ENCODE data around the gene TNFRSF14. TPM values are rescaled to one million over a fixed set of nuclear protein-coding genes. Genes with fewer than 3 reads are reported as not detected.
"Not testable (repeated sequence)": the region's sequence is repeated elsewhere in the genome, so short reads cannot be mapped to it uniquely, and the experiment has no call there.

TNFRSF14 gene
- total RNA-seq, 2 experiments from 2014 or later: 99.6 to 104 TPM

DNA sequence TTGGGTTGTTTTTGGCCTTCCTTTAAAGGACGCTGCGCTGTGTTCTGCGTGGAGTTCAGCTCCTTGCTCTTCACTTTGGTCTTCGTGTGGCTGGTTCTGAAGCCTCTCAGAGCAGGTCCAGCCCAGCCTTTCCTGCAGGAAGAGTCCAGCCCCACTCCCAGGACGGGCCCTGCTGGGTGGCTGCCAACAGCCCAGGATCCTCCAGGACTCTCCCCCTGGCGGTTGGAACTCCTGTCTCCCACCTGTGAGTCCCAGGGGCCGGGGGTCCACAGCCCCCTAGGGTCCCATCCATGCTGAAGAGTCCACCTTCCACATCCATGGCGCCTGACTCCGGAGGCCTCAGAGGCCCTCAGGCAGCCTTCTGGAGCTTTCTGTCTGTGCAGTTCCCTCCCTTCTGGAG lies 4.6 kb upstream of the TNFRSF14 start:
- H3K36me3 Mint-ChIP-seq, H3K27me3 Mint-ChIP-seq, DNase-seq, H3K9me3 Mint-ChIP-seq, H3K4me3 Mint-ChIP-seq: not testable (repeated sequence)
- Mint-ChIP-seq H3K4me1 (peaks cover 33% of the 10 kb centered on the region), H3K27ac (peak overlapping the region; percentile 74)

DNA sequence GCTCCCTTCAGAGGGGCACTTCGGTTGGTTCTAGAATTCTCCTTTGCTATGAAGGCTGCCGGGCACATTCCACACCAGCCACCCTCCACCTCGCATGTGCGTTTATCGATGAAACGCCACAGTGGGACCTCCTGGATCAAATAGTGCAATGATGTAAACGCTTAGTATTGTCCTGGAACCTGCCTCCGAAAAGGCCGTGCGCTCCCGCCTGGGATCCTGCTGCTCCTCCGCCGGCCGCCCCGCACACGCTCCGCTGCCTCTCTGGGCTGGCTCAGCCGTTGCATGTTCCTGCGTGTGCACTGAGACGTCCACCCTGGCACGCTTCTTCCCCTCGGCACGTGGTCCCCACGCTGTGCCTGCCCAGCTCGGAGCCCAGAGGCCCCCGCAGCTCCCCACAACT lies 4.0 kb upstream of the TNFRSF14 start:
- Mint-ChIP-seq H3K4me1 (peaks cover 34% of the 10 kb centered on the region), H3K27ac (no peak overlapping the region), H3K9me3 (no peaks in the 10 kb centered on the region), H3K27me3 (no peaks in the 10 kb centered on the region), H3K36me3 (peaks cover 4% of the 10 kb centered on the region), H3K4me3 (no peak overlapping the region)
- DNase-seq: no peak

DNA sequence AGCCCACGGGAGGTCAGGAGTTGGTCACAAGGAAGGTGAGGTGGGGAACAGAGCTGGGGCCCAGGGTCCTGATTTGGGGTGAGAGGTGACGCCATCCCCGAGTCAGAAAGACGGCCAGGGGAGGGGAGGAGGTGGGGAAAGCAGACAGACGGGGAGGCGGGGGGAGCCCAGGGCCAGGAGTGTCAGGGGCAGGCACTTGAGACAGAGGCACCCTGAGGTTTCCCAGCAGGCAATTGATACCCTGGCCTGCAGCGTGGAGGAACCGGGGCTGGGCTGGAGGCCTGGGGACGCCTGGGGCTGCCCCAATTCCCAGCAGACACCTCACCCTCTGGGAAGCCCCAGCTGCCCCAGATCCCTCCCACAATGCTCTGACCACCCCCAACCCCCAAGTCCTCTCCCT lies 3.1 kb upstream of the TNFRSF14 start:
- H3K27ac Mint-ChIP-seq, H3K9me3 Mint-ChIP-seq, H3K4me3 Mint-ChIP-seq, H3K27me3 Mint-ChIP-seq, H3K36me3 Mint-ChIP-seq, DNase-seq: not testable (repeated sequence)
- peaks cover 34% of the 10 kb centered on the region for H3K4me1 Mint-ChIP-seq

DNA sequence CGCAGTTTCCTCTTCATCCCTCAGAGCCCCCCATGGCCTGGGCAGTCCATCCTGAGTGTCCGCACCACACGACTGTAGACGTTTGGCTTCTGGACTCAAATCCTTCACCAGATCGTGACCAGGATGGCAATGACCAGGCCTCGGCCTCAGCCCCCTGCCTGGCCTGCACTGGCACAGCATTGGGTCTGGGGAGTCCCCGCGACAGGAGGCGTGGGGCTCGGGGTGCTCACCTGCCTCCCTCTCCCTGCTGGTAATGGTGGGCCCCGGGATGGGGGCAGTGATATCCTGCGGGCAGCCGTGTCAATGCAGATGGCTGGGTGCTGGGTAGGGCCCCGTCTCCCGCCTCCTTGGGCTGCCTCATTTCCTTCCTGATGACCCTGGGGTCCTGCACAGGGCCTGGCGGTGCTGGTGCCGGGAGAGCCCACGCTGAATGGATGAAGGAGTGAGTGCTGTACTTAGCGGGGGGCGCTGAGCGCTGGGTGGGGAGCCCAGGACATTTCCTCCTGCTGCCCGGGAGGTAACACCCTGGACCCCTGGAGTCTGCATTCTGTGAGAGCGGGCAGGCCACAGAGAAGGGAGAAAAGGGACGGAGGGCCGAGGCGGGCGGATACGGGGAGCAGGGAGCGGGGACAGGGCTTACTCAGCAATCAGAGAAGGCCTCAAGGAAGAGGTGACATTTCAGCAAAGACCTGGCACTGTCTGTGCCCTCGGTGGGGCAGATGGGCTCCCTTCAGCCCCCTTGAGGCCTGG lies 2.1 kb upstream of the TNFRSF14 start:
- peak overlapping the region; percentile 99 for H3K27ac Mint-ChIP-seq
- DNase-seq: no peak
- peaks cover 8% of the 10 kb centered on the region for H3K36me3 Mint-ChIP-seq
- H3K4me1 Mint-ChIP-seq: peaks cover 33% of the 10 kb centered on the region
- no peaks in the 10 kb centered on the region for H3K9me3 Mint-ChIP-seq
- H3K27me3 Mint-ChIP-seq: no peaks in the 10 kb centered on the region
- H3K4me3 Mint-ChIP-seq: peak overlapping the region; percentile 96

DNA sequence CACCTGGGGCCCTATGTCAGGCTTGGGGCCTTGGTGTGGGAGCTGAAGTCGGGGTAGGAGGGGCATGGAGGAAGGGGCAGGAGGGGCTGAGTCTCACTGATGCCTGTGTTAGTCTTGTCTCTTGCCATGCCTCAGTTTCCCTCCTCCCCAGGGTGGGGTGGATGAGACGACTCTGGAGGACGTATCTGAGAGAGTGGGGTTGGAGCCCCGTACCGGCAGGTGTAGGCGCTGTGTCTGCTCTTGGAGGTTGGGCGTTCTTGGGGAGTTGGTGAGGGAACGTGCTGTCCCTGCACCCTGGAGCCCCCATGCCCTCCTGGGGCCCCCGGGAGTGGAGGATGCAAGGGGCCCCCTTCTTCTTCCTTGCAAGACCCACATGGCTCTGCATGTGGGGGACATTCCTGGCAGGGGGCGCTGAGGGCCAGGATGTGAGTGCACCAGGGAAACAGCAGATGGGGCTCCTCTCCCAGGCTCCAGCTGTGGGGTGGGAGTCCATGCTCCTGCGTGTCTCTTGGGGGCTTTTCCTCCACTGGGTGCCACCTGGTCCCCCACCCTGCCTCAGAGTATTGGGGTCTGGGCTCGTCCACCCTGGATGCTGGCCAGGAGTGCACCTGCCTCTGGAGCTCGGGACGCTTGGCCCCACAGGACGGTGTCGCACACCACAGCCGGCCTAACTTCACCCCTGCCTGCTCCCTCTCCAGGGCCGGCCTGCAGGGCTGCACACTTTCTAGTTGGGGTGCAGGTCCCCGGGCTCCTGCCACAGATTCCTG lies 1.4 kb upstream of the TNFRSF14 start:
- Mint-ChIP-seq H3K27ac (peak overlapping the region; percentile 99), H3K27me3 (no peaks in the 10 kb centered on the region), H3K4me3 (peak overlapping the region; percentile 96), H3K36me3 (peaks cover 8% of the 10 kb centered on the region), H3K4me1 (peaks cover 27% of the 10 kb centered on the region), H3K9me3 (no peaks in the 10 kb centered on the region)
- peak; percentile 70 for DNase-seq

DNA sequence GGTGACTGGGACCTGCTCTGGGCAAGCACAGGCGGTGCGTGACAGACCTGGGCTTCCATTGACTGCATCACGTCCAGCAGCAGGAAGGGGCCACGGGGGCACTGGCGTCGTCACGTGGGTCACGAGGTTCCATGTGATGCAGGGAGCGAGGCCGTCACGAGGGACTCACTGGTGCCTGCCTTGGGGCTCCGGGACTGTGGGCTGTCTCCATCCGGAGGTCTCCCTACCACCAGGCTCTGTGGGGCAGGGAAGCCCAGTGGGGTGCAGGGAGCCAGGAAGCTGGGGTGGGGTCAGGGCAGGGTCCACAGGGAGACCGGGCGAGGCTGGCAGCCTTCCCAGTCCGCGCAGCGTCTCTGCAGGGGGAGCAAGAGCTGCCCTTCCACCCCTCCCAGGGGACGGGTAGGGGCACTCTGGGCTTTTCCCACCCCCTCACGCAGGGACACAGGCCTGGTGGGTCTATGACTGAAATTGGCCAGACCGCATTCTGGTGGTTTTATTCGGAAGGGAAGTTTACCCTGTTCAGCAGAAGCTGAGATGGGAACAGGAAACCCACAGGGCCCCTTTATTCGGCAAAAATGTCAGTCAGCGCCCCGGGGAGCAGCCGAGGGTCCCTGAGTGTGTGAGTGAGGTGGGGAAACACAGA lies 416 bp upstream of the TNFRSF14 start:
- no peaks in the 10 kb centered on the region for H3K9me3 Mint-ChIP-seq

DNA sequence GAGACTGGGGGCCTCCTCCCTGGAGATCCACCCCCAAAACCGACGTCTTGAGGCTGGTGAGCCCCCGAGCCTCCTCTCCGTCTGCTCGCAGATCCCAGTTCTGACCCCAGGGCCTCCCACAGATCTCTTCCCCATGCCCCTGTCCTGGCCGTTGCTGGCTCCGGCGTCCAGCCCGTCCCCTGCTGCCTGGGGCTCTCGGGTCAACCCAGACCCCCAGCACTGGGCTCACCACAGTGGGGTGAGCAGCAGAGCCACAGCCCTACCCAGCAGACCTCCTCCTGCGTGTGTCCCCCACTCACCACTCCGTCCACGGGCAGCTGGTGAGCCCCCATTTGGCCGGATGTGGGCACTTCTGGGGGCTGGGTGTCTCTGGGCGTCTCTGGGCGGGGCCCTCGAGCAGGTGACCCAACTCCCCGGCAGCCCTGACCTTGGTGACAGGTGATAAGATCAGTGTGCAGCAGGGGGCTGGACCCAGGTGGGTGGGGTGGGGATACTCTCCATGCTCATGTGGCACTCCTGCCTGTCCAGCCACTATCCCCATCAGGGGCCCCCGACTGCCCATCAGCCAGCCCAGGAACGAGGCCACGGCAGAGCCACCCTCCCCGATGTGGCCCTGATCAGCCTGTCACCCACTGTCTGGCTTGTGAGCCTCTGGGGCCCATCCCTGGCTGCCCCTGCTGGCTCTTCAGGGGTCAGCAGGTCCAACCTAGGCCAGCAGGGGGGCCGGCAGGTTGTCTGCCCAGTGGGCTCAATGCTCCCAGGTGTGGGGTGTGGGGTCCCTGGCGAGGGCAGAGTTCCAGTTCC lies 709 bp downstream of the TNFRSF14 start:
- peaks cover 22% of the 10 kb centered on the region for H3K4me1 Mint-ChIP-seq
- H3K27me3 Mint-ChIP-seq: no peaks in the 10 kb centered on the region
- H3K27ac Mint-ChIP-seq: peak overlapping the region; percentile 99
- no peaks in the 10 kb centered on the region for H3K9me3 Mint-ChIP-seq
- H3K36me3 Mint-ChIP-seq: peaks cover 10% of the 10 kb centered on the region
- peak overlapping the region; percentile 96 for H3K4me3 Mint-ChIP-seq
- DNase-seq: peak; percentile 52

More for the DNA sequence above, 416 bp upstream of the TNFRSF14 start:
- no peaks in the 10 kb centered on the region for H3K27me3 Mint-ChIP-seq
- peaks cover 7% of the 10 kb centered on the region for H3K36me3 Mint-ChIP-seq
- peak overlapping the region; percentile 99 for H3K27ac Mint-ChIP-seq
- H3K4me1 Mint-ChIP-seq: peaks cover 24% of the 10 kb centered on the region
- peak overlapping the region; percentile 96 for H3K4me3 Mint-ChIP-seq
- DNase-seq: peak; percentile 86

DNA sequence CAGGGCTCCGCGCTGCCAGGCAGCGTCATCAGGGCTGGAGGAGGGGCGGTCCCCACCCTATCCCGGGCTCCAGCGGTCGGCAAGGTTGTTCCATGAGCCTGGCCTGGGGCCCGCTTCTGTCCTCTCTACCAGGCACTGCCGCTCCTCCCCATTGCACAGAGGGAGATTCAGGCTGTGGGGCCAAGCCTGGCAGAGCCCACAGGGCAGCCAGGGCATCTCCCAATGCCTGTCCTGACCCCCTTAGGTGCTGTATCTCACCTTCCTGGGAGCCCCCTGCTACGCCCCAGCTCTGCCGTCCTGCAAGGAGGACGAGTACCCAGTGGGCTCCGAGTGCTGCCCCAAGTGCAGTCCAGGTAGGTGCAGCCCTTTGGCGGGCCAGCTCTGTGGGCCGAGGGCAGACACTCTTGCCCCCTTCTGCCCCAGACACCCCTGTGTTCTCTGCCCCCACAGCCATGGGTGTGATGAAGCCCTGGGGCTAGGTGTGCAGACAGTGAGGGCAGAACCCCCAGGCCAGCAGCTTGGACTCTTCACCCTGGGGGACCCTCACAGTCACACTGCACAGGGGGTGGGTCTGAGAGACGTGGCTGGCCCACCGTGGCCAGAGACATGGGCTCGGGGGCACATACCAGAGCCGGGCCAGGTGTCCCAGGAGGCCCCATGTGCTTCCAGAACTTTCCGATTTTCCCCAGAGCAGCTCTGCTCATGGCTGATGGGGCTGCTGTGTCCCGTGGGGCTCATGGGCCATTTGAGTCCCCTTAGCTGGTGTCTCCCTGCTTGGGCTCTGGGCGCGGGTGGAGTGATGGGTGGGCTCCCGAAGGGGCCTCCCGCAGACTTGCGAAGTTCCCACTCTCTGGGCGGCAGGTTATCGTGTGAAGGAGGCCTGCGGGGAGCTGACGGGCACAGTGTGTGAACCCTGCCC lies 1.6 kb downstream of the TNFRSF14 start:
- H3K36me3 Mint-ChIP-seq: peaks cover 10% of the 10 kb centered on the region
- H3K9me3 Mint-ChIP-seq: no peaks in the 10 kb centered on the region
- no peak for DNase-seq
- H3K4me1 Mint-ChIP-seq: peaks cover 22% of the 10 kb centered on the region
- no peaks in the 10 kb centered on the region for H3K27me3 Mint-ChIP-seq
- H3K27ac Mint-ChIP-seq: peak overlapping the region; percentile 99
- peak overlapping the region; percentile 96 for H3K4me3 Mint-ChIP-seq

DNA sequence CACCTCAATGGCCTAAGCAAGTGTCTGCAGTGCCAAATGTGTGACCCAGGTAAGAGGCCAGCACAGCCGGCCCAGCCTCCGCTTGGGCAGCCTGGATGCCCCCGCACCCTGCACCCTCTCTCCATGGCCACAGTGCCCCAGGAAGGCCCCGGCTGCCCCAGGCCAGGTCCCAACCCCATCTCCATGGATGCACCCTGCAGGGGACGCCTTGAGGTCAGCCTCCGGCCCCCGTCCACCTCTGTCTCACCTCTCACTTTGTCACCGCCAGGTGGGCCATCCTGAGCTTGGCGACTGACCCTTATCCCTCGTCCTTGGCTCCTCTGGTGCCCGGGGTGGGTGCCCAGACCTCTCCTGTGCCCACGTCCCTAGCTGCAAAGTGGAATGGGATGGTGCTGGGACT lies 2.2 kb downstream of the TNFRSF14 start:
- Mint-ChIP-seq H3K36me3 (peaks cover 10% of the 10 kb centered on the region), H3K4me1 (peaks cover 24% of the 10 kb centered on the region), H3K4me3 (peak overlapping the region; percentile 96), H3K27ac (peak overlapping the region; percentile 56), H3K9me3 (no peaks in the 10 kb centered on the region), H3K27me3 (no peaks in the 10 kb centered on the region)
- DNase-seq: no peak

DNA sequence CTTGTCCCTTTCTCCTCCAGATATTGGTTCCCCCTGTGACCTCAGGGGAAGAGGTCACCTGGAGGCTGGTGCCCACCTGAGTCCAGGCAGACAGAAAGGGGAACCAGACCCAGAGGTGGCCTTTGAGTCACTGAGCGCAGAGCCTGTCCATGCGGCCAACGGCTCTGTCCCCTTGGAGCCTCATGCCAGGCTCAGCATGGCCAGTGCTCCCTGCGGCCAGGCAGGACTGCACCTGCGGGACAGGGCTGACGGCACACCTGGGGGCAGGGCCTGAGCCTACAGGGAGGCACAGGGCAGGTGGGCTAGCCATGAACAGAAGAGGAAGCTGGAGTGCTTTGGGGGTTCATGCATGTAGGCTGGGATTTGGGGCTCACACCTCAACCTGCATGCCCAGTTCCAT lies 2.7 kb downstream of the TNFRSF14 start:
- H3K4me3 Mint-ChIP-seq: no peak overlapping the region
- H3K27ac Mint-ChIP-seq: peak overlapping the region; percentile 56
- no peak for DNase-seq
- peaks cover 24% of the 10 kb centered on the region for H3K4me1 Mint-ChIP-seq
- H3K9me3 Mint-ChIP-seq: no peaks in the 10 kb centered on the region
- H3K27me3 Mint-ChIP-seq: no peaks in the 10 kb centered on the region
- H3K36me3 Mint-ChIP-seq: peaks cover 10% of the 10 kb centered on the region

DNA sequence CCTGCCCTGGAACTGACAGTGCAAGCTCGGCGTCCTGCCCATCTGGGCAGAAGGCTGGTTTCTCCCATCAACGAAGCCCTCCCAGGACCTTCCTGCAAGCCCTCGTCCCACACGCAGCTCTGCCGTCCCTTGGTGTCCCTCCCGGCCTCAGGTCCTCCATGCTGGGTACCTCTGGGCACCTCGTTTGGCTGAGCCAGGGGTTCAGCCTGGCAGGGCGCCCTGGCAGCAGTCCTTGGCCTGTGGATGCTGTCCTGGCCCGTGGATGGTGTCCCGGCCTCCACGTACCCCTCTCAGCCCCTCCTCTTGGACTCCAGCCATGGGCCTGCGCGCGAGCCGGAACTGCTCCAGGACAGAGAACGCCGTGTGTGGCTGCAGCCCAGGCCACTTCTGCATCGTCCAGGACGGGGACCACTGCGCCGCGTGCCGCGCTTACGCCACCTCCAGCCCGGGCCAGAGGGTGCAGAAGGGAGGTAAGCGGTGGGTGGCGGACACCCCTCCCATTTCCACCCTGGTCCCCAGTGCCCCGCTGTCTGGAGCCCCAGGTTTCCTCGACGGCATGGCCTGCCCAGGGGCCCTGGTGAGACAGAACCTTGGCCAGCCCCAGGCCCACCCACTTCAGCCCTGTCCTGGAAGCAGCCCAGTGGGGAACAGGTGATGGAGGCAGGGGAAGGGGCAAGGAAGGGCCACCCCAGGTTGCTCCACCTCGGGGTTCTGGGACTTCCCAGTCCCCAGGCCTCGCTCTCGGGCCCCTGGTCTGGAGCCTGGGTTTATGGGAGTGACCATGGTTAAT lies 3.5 kb downstream of the TNFRSF14 start:
- no peak overlapping the region for H3K4me3 Mint-ChIP-seq
- no peak overlapping the region for H3K27ac Mint-ChIP-seq
- H3K27me3 Mint-ChIP-seq: no peaks in the 10 kb centered on the region
- peaks cover 10% of the 10 kb centered on the region for H3K36me3 Mint-ChIP-seq
- no peaks in the 10 kb centered on the region for H3K9me3 Mint-ChIP-seq
- peaks cover 21% of the 10 kb centered on the region for H3K4me1 Mint-ChIP-seq
- DNase-seq: no peak

DNA sequence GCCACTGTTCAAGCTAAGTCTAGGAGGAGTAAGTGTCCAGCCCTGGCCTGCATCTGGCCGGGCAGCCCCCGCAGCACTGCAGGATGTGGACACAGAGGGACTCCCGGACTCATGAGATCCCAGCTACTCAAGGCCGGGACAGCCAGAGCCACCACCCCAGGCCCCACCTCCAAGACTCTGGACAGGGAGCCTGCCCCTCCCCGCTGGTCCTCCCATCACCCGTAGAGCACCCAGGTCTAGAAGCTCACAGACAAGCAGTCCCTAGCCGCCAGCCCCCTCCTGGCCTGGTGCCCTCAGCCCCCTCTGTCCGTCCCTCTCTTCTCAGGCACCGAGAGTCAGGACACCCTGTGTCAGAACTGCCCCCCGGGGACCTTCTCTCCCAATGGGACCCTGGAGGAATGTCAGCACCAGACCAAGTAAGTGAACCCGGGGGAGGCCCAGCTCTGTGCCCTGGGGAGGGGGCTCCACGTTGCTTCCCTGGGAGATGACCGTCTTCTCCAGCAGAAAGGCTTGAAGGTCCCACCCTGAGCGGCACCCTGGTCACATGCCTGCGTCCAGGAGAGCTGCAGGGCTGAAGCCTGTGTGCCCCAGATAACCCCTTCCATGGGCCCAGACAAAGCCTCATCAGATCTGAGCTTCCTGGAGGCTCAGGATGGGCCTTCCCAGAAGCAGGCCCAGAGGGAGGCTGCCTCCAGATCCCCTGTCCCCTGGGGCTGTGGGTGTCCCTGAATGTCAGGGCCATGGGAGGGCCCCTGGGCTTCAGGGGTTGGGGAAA lies 4.3 kb downstream of the TNFRSF14 start:
- no peaks in the 10 kb centered on the region for H3K9me3 Mint-ChIP-seq
- H3K27me3 Mint-ChIP-seq: no peaks in the 10 kb centered on the region
- H3K4me1 Mint-ChIP-seq: peaks cover 16% of the 10 kb centered on the region
- no peak for DNase-seq
- H3K36me3 Mint-ChIP-seq: peaks cover 10% of the 10 kb centered on the region
- H3K27ac Mint-ChIP-seq: no peak overlapping the region
- no peak overlapping the region for H3K4me3 Mint-ChIP-seq

DNA sequence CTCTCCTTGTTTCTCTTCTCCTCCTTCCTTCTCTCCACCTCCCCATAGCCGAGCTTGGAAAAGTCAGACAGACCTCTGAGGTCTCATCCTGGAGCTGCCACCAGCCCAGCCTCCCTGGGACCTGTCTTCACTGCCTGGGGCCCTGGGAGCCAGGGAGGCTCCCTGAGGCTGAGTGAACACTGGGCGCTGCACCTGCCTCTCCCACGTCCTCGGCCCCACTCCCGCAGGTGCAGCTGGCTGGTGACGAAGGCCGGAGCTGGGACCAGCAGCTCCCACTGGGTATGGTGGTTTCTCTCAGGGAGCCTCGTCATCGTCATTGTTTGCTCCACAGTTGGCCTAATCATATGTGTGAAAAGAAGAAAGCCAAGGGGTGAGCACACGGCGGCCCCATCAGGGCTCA lies 5.3 kb downstream of the TNFRSF14 start:
- H3K27ac Mint-ChIP-seq: no peak overlapping the region
- H3K36me3 Mint-ChIP-seq: peaks cover 10% of the 10 kb centered on the region
- no peaks in the 10 kb centered on the region for H3K9me3 Mint-ChIP-seq
- peaks cover 13% of the 10 kb centered on the region for H3K4me1 Mint-ChIP-seq
- no peak overlapping the region for H3K4me3 Mint-ChIP-seq
- DNase-seq: no peak
- H3K27me3 Mint-ChIP-seq: no peaks in the 10 kb centered on the region
